Activated CD8-positive, alpha-beta T cell treated with anti-CD3 and anti-CD28 coated beads for 36 hours (primary cell): ENCODE measurements around the gene PPIB. TPM values are rescaled to one million over a fixed set of nuclear protein-coding genes. Genes with fewer than 3 reads are reported as not detected.

Experiments used
- ATAC-seq: fragments of 200-7000 bp; cut with Tn5 transposase; one replicate; pipeline ENCODE4 v1.10.0; 2021; ENCODE audit warnings: mild to moderate bottlenecking, moderate library complexity
- CTCF ChIA-PET: fragments of 350-600 bp; sonication (Branson Sonifier 250); formaldehyde crosslinking; loops from one replicate; lab custom pipeline; 2021; ENCODE audit warnings: antibody characterized with exemption; lab: Charles Lee
- POLR2A ChIA-PET: fragments of 350-600 bp; sonication (Branson Sonifier 250); formaldehyde crosslinking; loops from one replicate; lab custom pipeline; 2021; ENCODE audit warnings: antibody characterized with exemption; lab: Charles Lee
- DNase-seq: peaks from one replicate; pipeline ENCODE4 v3.0.0-alpha.2; 2020
- H3K27ac Mint-ChIP-seq: one replicate; pipeline ENCODE4 v1.8.0; 2021; ENCODE audit warnings: mild to moderate bottlenecking, mixed read lengths
- H3K27me3 Mint-ChIP-seq: one replicate; pipeline ENCODE4 v1.8.0; 2021; ENCODE audit warnings: mixed read lengths
- H3K36me3 Mint-ChIP-seq: one replicate; pipeline ENCODE4 v1.8.0; 2021; ENCODE audit warnings: low read depth, mixed read lengths
- H3K4me1 Mint-ChIP-seq: one replicate; pipeline ENCODE4 v1.8.0; 2021; ENCODE audit warnings: low read depth, mixed read lengths
- H3K4me3 Mint-ChIP-seq: one replicate; pipeline ENCODE4 v1.8.0; 2021; ENCODE audit warnings: mild to moderate bottlenecking, moderate library complexity, mixed read lengths
- H3K9me3 Mint-ChIP-seq: one replicate; pipeline ENCODE4 v1.8.0; 2021; ENCODE audit warnings: mixed read lengths
- intact Hi-C: fragments of 100-400 bp; cut with micrococcal nuclease; formaldehyde crosslinking; loops from one replicate; pipeline ENCODE4 v1.10.0; 2022
- total RNA-seq, 2 experiments: library from RNA; stranded (reverse); gene quantifications; one replicate each; pipeline ENCODE4 v1.2.3, GENCODE V29; 2021
- TF ChIP-seq, protein P1 (sequence below): fragments of 200-600 bp; IDR thresholded peaks from one replicate; pipeline ENCODE4 v1.8.0; 2022; ENCODE audit warnings: antibody characterized with exemption, mild to moderate bottlenecking

The PPIB gene
- total RNA-seq, 2 experiments from 2014 or later = 223 to 227 TPM

DNA sequence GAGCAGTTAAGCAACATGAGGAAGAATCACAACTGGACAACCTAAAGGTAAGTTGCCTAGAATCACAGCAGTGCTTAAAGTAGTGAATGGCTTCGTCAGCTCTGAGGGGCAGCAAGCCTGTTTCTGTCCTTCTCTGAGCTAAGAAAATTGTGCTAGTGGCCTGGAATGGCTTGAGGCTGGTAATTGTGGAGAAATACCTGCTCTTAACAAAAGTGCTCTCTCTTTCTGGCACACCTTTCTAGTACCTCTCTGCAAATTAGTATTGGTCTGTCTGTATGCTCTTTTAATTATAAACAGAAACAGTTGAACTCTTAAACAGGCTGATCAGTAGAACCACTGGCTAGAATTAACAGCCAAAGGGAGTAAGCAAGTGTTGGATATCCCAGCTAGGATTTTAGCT, 55.5 kb downstream of the PPIB start:
- H3K9me3 Mint-ChIP-seq = no peaks in the 10 kb centered on the region
- DNase-seq (no peak), ATAC-seq (no peak)
- no peak overlapping the region for H3K4me3 Mint-ChIP-seq
- H3K4me1 Mint-ChIP-seq = peaks cover 49% of the 10 kb centered on the region
- intact Hi-C loops = no loop called here
- POLR2A ChIA-PET = no interaction called here
- no peak overlapping the region for H3K27ac Mint-ChIP-seq
- CTCF ChIA-PET = no interaction called here
- peaks cover 3% of the 10 kb centered on the region for H3K36me3 Mint-ChIP-seq
- no peaks in the 10 kb centered on the region for H3K27me3 Mint-ChIP-seq
- TF ChIP-seq, protein P1, sequence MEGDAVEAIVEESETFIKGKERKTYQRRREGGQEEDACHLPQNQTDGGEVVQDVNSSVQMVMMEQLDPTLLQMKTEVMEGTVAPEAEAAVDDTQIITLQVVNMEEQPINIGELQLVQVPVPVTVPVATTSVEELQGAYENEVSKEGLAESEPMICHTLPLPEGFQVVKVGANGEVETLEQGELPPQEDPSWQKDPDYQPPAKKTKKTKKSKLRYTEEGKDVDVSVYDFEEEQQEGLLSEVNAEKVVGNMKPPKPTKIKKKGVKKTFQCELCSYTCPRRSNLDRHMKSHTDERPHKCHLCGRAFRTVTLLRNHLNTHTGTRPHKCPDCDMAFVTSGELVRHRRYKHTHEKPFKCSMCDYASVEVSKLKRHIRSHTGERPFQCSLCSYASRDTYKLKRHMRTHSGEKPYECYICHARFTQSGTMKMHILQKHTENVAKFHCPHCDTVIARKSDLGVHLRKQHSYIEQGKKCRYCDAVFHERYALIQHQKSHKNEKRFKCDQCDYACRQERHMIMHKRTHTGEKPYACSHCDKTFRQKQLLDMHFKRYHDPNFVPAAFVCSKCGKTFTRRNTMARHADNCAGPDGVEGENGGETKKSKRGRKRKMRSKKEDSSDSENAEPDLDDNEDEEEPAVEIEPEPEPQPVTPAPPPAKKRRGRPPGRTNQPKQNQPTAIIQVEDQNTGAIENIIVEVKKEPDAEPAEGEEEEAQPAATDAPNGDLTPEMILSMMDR = no peak

Other genes starting within 250 kb of the PPIB start
- gene DAPK2, start 116.5 kb downstream of the PPIB start, total RNA-seq = 1 to 10 TPM; 1.2 to 1.5 TPM
- gene CIAO2A, start 69.2 kb downstream of the PPIB start, total RNA-seq = 10 to 100 TPM; 88.3 to 99.4 TPM
- gene SNX1, start 67.0 kb downstream of the PPIB start, total RNA-seq = 10 to 100 TPM; 75.6 to 80.1 TPM
- gene SNX22, start 11.3 kb downstream of the PPIB start, total RNA-seq = 1 to 10 TPM; 1.6 to 1.8 TPM
- 10 to 100 TPM; 16.7 to 20.4 TPM for gene CSNK1G1, start 193.2 kb upstream of the PPIB start, total RNA-seq
- gene PCLAF, start 218.4 kb upstream of the PPIB start, total RNA-seq = 100 to 1,000 TPM; 109 to 135 TPM
- gene TRIP4, start 224.8 kb upstream of the PPIB start, total RNA-seq = 10 to 100 TPM; 15.9 to 17.3 TPM